Liver (tissue), 9 donors: ENCODE measurements around the gene TARBP1. TPM values are rescaled to one million over a fixed set of nuclear protein-coding genes. Genes with fewer than 3 reads are reported as not detected.

Experiments used
- DNase-seq: peaks from one replicate; pipeline ENCODE4 v3.0.0-alpha.2; 2017; ENCODE audit warnings: low spot score
- H3K27ac ChIP-seq, 2 donors: one replicate each; pipeline ENCODE4 v1.7.0; 2013; ENCODE audit warnings: inconsistent platforms in 2 of 2, low read length in 2 of 2, control low read depth in 1 of 2, low read depth in 1 of 2, mild to moderate bottlenecking in 1 of 2
- H3K27me3 ChIP-seq, 4 donors: one replicate each; pipeline versions ENCODE4 v1.6.1 to v1.7.0; 2013; ENCODE audit warnings: low read length in 3 of 4, inconsistent platforms in 1 of 4, mild to moderate bottlenecking in 1 of 4, moderate library complexity in 1 of 4; ENCODE audit not compliant: control insufficient read depth in 4 of 4, insufficient read depth in 4 of 4
- H3K36me3 ChIP-seq, 4 donors: one replicate each; pipeline versions ENCODE4 v1.6.1 to v1.7.0; 2013; ENCODE audit warnings: low read length in 3 of 4, mild to moderate bottlenecking in 3 of 4, low read depth in 1 of 4, moderate library complexity in 1 of 4; ENCODE audit not compliant: control insufficient read depth in 4 of 4, insufficient read depth in 3 of 4
- H3K4me1 ChIP-seq, 4 donors: one replicate each; pipeline versions ENCODE4 v1.6.1 to v1.7.0; 2013; ENCODE audit warnings: low read length in 3 of 4, mild to moderate bottlenecking in 3 of 4, moderate library complexity in 1 of 4; ENCODE audit not compliant: control insufficient read depth in 4 of 4, insufficient read depth in 4 of 4
- H3K4me3 ChIP-seq, 3 donors: one replicate each; pipeline versions ENCODE4 v1.6.1 to v1.7.0; 2013; ENCODE audit warnings: low read length in 3 of 3, control low read depth in 1 of 3, low read depth in 1 of 3, mild to moderate bottlenecking in 1 of 3
- H3K9ac ChIP-seq, 2 donors: one replicate each; pipeline ENCODE4 v1.7.0; 2013; ENCODE audit warnings: low read length in 2 of 2, mild to moderate bottlenecking in 2 of 2, moderate library complexity in 2 of 2, control low read depth in 1 of 2, low read depth in 1 of 2
- H3K9me3 ChIP-seq, 4 donors: one replicate each; pipeline versions ENCODE4 v1.6.1 to v1.7.0; 2013; ENCODE audit warnings: low read length in 3 of 4; ENCODE audit not compliant: control insufficient read depth in 4 of 4
- ATF3 ChIP-seq: IDR thresholded peaks from 2 replicates; pipeline ENCODE4 v1.6.1; 2016; ENCODE audit warnings: antibody characterized with exemption
- CTCF ChIP-seq: fragments of 150-350 bp; IDR thresholded peaks from 2 replicates; pipeline ENCODE4 v1.5.1; 2017; ENCODE audit warnings: improper control_type of control experiment, low read depth, low read length; ENCODE audit not compliant: missing input control
- EGR1 ChIP-seq, 2 donors: IDR thresholded peaks; 2 replicates each; pipeline ENCODE4 v1.6.1; 2016 to 2018; ENCODE audit warnings: antibody characterized with exemption in 2 of 2, low read depth in 2 of 2
- FOXA1 ChIP-seq: IDR thresholded peaks from 2 replicates; pipeline ENCODE4 v1.6.1; 2016; ENCODE audit warnings: antibody characterized with exemption
- GABPA ChIP-seq, 2 donors: IDR thresholded peaks in 1 of 2; conservative IDR thresholded peaks in 1 of 2; 2 replicates each; pipeline ENCODE4 v1.6.1; 2016; ENCODE audit warnings: antibody characterized with exemption in 2 of 2, mild to moderate bottlenecking in 1 of 2, moderate library complexity in 1 of 2
- HNF4A ChIP-seq, 2 donors: conservative IDR thresholded peaks; 2 replicates each; pipeline ENCODE4 v1.6.1; 2016; ENCODE audit warnings: antibody characterized with exemption in 2 of 2, mild to moderate bottlenecking in 2 of 2
- HNF4G ChIP-seq: IDR thresholded peaks from 2 replicates; pipeline ENCODE4 v1.6.1; 2016; ENCODE audit warnings: antibody characterized with exemption
- JUND ChIP-seq, 2 donors: IDR thresholded peaks; 2 replicates each; pipeline ENCODE4 v1.6.1; 2016; ENCODE audit warnings: antibody characterized with exemption in 2 of 2
- MAX ChIP-seq: IDR thresholded peaks from 2 replicates; pipeline ENCODE4 v1.6.1; 2016; ENCODE audit warnings: antibody characterized with exemption
- NR2F2 ChIP-seq: IDR thresholded peaks from 2 replicates; pipeline ENCODE4 v1.6.1; 2016; ENCODE audit warnings: antibody characterized with exemption
- REST ChIP-seq: IDR thresholded peaks from 2 replicates; pipeline ENCODE4 v1.6.1; 2016; ENCODE audit warnings: antibody characterized with exemption, mild to moderate bottlenecking
- RXRA ChIP-seq, 2 donors: IDR thresholded peaks; 2 replicates each; pipeline ENCODE4 v1.6.1; 2017 to 2018; ENCODE audit warnings: antibody characterized with exemption in 2 of 2, mild to moderate bottlenecking in 1 of 2
- SP1 ChIP-seq: IDR thresholded peaks from 2 replicates; pipeline ENCODE4 v1.6.1; 2018; ENCODE audit warnings: antibody characterized with exemption, mild to moderate bottlenecking
- TAF1 ChIP-seq: conservative IDR thresholded peaks from 2 replicates; pipeline ENCODE4 v1.6.1; 2016; ENCODE audit warnings: antibody characterized with exemption, mild to moderate bottlenecking
- YY1 ChIP-seq: IDR thresholded peaks from 2 replicates; pipeline ENCODE4 v1.6.1; 2016; ENCODE audit warnings: antibody characterized with exemption, mild to moderate bottlenecking
- ZBTB33 ChIP-seq: IDR thresholded peaks from 2 replicates; pipeline ENCODE4 v1.6.1; 2016; ENCODE audit warnings: antibody characterized with exemption
- WGBS: extraction: QIAGEN DNeasy Blood & Tissue Kit; methylation state at CpG from one replicate; pipeline ENCODE4 v1.1.7; 2013; 5-methylcytosine and 5-hydroxymethylcytosine counted together
- polyA plus RNA-seq, 2 donors: library from polyadenylated mRNA; stranded (reverse) in 1 of 2; unstranded in 1 of 2; fragments of 200-250 nt in 1 of 2; fragments of >200 nt in 1 of 2; fragmentation: Nextera tagmentation in 1 of 2; extraction: Ambion mirVana in 1 of 2; gene quantifications; one replicate each; pipeline versions ENCODE4 v1.2.1 to v1.2.3, GENCODE V29; 2013 to 2015
- total RNA-seq, 2 donors: library from RNA; depleted of rRNA; stranded (reverse); fragments of >200 nt; gene quantifications; one replicate each; pipeline ENCODE4 v1.2.3, GENCODE V29; 2014
- donor health status: healthy.
- donor health status: healthy.
- donor health status: healthy.
- donor health status: healthy.
- donor health status: healthy.

Gene TARBP1
- total and polyA plus RNA-seq, 4 donors, result 4.1 to 17.6 (median 9.1) TPM

GRCh38 chr1:234521836-234522235 lies 42.9 kb upstream of the TARBP1 start:
- no peak overlapping the region for H3K4me3 ChIP-seq
- no peaks in the 10 kb centered on the region for H3K9me3 ChIP-seq
- no peak for TF ChIP-seq YY1
- TF ChIP-seq GABPA (IDR thresholded peaks at IDR 0.05 in 1 of 2, conservative IDR thresholded peaks at IDR 0.05 in 1 of 2), result no peak
- no peak for TF ChIP-seq NR2F2
- no peak for TF ChIP-seq TAF1
- TF ChIP-seq CTCF, result no peak
- TF ChIP-seq HNF4G, result no peak
- no peak for TF ChIP-seq JUND (IDR thresholded peaks at IDR 0.05)
- no peak for TF ChIP-seq EGR1 (IDR thresholded peaks at IDR 0.05; ENCODE audit: low read depth in 2 of 2)
- TF ChIP-seq HNF4A (conservative IDR thresholded peaks at IDR 0.05), result no peak
- no peak for TF ChIP-seq ZBTB33
- no peak for TF ChIP-seq FOXA1
- TF ChIP-seq MAX, result no peak
- no peak for TF ChIP-seq ATF3
- no peak for TF ChIP-seq RXRA (IDR thresholded peaks at IDR 0.05)
- TF ChIP-seq SP1, result no peak
- no peak for TF ChIP-seq REST
- no peaks in the 10 kb centered on the region for H3K27me3 ChIP-seq
- H3K27ac ChIP-seq, result no peak overlapping the region
- no peak overlapping the region for H3K9ac ChIP-seq
- WGBS, result 94% methylated on average over 5 of the region's 5 CpGs
- H3K36me3 ChIP-seq, result no peaks in the 10 kb centered on the region
- peaks cover 3 to 31% (median 23%) of the 10 kb centered on the region in 4 donors for H3K4me1 ChIP-seq
- DNase-seq, result no peak
